HG03196 (cell line): ENCODE measurements around the gene AIRE.
"Not testable (repeated sequence)": the region's sequence is repeated elsewhere in the genome, so short reads cannot be mapped to it uniquely, and the experiment has no call there.

ENCODE experiments used
- ATAC-seq: cut with Tn5 transposase; IDR thresholded peaks from one replicate; pipeline ENCODE4 v1.9.1; 2021; ENCODE audit not compliant: unreplicated experiment

The AIRE gene

DNA sequence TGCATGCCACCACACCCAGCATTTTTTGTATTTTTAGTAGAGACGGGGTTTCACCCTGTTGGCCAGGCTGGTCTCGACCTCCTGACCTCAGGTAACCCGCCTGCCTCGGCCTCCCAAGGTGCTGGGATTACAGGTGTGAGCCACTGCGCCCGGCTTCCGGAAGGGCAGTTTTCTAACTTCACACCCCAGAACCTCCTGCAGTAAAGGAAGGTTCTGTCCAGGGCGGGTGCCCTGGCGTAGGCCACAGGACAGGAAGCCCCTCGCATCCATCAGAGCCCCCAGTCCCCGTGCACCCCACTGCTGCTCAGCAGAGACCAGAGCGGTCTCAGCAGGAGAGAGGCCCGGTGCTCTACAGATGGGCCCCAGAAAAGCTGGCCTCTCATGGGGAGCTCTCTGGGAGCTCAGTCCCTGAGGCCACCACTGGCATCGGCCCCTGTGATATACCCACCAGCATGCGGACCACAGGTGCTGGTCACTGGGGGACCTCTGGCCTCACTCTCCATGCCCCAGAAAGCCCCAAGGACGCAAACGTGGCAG, 19.9 kb upstream of the AIRE start:
- no peak for ATAC-seq

DNA sequence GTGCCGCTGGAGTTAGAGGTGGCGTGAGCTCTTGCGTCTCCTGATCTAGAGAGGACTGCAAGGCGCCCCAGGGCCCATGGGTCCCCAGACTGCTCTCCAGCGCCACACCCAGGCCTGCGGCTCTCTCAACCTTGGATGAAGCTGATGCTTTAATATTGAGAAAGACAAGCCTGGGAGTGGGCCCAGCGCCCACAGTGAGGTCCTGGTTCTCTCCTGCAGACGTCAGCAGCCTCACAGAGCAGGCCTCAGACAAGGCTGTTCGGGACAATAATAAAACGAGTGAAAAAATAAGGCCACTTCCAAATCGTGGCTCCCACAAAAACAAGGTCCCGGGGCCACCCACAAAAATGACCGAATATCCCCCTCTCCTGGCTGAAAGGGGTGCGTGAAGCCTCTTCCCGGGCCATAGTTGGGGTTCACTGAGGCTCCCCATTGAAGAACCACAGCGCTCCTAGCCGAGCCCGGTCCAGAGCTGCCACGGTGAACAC, 18.0 kb upstream of the AIRE start:
- ATAC-seq: no peak

DNA sequence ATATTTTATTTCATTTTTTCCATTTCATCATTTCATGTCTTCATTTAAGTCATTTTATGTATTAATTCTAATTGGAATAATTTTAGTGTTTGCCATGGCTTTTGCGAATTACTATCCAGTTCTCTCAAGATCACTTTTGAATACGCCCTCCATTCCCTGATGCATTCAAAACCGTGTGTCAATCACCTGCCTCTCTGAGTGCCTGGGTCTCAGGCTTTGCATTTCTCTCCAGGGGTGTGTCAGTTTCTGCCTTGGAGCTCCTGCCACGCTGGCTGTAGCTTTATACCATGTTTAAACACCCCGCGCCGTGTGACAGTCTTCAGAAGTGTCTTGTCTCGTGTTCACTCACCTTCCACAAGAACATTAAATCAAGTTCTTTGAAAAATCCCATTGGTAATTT, 16.6 kb upstream of the AIRE start:
- no peak for ATAC-seq

DNA sequence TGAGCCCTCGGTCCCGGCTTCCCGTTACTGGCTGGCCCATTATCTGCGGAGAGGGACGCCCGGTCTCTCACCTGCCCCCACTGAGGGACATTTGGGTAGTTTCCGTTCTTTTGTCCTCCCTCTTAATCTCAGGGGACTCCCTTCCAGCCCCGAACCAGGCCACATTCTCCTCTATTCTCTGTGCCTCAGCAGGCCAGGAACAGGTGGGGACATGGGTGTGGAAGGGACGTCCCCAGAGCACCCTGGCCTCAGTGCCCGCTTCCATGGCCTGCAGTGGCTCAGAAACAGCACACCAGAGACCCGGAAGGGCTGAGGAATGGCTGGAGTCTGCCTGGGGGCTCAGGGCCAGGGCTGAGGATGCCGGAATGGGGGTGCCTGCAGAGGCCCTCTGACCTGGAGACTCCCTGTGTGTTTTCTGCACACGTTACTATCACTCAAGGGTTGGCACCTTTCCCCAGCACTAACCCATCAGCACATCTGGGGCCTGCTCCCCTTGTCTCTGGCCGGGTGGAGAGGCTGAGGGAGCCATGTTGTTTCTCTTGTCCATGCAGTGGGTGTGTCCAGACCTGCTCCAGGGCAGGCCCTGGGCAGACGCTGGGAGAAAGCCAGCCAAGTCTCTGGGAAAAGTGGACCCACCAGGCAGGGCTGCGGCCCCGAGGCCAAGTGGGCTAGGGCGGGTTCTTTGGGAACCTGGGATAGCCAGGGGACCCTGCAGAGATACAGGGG, 14.0 kb upstream of the AIRE start:
- no peak for ATAC-seq

DNA sequence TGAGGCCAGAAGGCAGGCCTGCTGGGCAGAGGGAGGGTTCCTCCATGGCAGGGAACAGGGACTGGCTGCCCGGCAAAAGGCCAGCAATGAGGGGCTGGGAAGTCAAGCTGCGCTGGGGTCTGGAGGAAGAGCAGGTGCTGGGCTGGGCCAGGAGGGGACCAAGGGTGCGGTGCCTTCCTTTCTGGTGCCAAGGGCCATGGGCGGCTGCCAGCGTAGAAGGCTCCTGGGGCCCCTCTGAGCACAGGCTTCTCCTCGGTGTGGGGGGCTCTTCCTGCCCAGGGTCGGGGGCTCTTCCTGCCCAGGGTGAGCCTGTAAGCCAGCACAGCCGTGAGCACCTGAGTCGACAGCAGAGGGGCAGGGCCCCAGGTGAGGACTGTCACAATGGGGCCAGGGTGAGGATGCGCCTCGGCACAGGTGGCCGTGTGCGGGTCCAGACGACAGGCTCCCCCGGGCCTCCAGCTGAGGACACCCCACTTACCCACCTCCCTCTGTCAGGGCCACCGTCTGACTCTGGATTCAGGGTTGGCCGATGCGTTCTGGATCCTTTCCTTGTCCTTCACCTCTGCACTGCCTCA, 13.3 kb upstream of the AIRE start:
- no peak for ATAC-seq

DNA sequence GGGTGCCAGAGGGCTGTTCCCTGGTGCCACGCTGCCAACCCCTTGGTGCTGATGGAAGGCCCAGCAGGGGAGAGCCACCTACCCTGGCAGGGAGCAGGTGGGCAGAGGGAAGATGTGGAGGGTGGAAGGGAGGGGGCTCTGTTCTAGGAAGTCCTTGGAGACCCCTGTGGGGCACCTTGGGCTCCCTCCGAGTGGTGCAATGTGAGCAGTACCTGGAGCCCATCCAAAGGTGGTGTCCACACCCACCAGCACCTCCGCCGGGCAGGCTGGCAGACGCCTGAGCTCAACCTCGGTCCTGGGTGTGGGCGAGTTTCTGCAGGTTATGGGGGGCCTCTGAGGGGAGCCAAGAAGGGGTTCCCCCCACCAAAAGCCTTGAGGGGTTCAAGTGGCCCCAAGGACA, 12.6 kb upstream of the AIRE start:
- no peak for ATAC-seq

DNA sequence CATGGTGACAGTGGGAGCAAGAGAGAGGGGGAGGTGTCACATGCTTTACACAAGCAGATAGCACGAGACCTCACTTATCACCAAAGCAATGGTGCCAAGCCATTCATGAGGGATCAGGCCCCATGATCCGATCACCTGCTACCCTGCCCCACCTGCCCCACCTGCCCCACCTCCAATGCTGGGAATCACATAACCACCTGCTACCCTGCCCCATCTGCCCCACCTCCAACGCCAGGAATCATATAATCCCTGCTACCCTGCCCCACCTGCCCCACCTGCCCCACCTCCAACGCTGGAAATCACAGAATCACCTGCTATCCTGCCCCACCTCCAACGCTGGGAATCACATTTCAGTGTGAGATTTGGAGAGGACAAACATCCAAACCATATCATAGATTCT, 10.6 kb upstream of the AIRE start:
- no peak for ATAC-seq

DNA sequence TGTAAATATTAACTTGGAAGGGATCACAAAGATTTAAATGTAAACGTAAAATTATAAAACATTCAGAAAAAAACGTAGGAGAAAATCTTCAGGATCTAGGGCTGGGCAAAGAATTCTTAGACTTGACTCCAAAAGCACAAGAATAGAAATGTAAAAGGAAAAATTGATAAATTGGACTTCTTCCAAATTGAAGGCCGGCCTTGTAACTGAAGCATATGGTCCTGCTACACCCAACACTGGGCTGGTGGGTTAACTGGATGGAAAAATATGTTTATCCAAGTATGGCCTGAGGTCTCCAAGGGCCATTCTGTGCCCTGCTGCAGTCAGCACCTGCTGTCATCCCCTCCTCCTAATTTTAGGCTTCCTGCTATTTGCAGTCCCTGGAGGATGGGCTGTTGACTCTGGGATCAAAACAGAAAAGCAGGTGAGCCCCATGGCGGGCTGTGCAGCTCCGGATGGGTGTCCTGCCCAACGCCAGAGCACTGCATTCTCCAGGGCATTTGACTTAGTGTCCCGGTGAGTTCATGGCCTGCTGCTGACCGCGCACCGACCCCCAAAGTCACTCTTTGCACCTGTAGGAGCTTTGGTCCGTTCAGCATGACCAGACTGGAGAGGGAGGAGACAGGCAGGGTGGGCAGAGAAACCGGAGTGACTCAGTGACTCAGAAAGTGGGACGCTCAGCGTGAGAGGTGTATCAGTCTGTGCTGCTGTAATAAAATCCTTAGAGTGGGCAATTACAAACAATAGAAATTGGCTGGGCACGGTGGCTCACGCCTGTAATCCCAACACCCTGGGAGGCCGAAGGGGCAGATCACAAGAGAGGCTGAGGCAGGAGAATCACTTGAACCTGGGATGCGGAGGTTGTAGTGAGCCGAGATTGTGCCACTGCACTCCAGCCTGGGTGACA, 6.1 kb upstream of the AIRE start:
- ATAC-seq: no peak

DNA sequence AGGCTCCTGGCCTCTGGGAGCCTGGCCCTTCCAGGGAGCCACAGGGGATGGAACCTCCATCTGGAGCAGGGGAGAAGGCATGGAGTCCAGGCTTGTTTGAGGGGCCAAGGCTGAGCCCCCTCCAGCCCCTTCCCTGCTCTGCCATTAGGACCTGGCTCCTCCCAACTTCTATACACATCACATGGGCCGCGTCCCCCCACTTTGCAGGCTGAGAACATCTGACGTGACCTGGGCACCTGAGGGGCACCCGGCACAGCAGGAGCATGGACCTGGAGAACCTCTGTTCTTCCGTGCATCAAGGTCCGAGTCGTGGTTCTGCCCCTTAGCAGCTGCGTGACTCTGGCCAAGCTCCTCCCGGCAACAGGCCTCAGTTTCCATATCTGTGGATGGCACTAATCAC, 3.9 kb upstream of the AIRE start:
- no peak for ATAC-seq

DNA sequence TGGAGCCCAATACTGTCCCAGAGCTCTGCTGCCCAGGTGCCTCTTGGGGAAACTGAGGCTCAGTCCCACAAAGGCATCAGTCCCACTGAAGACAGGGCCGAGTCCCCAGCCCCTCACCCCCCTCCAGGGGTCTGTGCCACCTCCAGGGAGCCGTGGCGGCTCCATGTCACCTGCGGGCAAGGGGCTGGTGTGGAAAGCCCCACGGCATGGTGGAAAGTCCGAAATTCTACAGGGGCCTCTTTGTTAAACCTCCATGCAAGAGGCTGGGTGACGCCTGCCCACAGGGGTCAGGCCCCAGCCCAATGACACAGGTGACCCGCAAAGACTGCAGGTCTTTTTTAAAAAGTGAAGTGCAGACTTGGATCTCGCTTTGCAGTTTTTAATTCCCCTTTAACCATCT, 3.3 kb upstream of the AIRE start:
- no peak for ATAC-seq

DNA sequence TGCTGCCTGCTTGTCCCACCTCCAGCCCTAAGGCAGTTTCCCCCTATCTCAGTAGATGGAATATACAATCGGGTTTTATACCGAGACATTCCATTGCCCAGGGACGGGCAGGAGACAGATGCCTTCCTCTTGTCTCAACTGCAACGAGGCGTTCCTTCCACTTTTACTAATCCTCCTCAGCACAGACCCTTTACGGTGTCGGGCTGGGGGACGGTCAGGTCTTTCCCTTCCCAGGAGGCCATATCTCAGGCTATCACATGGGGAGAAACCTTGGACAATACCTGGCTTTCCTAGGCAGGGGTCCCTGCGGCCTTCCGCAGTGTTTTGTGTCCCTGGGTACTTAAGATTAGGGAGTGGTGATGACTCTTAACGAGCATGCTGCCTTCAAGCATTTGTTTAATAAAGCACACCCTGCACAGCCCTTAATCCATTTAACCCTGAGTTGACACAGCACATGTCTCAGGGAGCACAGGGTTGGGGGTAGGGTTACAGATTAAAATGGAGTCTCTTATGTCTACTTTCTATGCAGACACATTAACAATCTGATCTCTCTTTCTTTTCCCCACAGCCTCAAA, 2.4 kb upstream of the AIRE start:
- not testable (repeated sequence) for ATAC-seq

DNA sequence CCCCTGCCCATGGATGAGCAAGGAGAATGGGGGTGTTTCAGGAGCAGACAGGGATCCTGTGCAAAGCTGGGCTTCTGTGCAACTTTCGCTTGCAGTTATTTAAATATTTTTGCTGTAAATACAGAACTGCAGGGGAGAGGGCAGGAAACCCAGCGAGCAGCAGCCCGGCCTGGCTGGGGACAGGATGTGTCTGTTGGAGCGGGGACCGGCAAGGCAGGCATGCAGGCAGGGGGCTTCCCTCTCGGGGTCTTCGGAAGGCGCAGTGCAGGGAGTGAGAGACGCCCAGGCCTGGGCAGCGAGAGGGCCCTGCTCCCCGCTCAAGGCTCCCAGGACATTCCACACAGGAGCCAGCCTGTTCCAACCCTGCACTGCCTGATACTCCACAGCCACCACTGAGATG, 1.7 kb upstream of the AIRE start:
- ATAC-seq: no peak

DNA sequence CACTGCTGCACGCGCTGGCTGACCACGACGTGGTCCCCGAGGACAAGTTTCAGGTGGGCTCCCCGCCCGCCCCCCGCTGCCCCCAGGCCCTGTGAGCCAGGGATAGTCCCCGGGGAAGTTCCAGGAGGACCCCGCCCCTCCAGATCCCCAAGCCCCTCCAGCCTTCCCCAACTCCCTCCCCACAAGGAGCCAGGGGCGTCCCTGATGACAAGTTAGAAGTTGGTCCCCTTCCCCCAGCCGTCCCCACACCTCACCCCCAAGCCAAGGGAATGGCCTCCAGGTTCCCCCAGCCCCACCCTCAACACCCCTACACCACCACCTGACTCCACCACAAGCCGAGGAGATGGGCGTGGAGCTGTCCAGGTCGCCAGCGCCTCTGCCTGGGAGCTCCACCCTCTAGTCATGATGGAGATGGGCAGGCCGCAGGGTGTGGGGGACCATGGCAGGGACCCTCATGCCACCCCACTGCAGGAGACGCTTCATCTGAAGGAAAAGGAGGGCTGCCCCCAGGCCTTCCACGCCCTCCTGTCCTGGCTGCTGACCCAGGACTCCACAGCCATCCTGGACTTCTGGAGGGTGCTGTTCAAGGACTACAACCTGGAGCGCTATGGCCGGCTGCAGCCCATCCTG, 525 bp downstream of the AIRE start:
- no peak for ATAC-seq

DNA sequence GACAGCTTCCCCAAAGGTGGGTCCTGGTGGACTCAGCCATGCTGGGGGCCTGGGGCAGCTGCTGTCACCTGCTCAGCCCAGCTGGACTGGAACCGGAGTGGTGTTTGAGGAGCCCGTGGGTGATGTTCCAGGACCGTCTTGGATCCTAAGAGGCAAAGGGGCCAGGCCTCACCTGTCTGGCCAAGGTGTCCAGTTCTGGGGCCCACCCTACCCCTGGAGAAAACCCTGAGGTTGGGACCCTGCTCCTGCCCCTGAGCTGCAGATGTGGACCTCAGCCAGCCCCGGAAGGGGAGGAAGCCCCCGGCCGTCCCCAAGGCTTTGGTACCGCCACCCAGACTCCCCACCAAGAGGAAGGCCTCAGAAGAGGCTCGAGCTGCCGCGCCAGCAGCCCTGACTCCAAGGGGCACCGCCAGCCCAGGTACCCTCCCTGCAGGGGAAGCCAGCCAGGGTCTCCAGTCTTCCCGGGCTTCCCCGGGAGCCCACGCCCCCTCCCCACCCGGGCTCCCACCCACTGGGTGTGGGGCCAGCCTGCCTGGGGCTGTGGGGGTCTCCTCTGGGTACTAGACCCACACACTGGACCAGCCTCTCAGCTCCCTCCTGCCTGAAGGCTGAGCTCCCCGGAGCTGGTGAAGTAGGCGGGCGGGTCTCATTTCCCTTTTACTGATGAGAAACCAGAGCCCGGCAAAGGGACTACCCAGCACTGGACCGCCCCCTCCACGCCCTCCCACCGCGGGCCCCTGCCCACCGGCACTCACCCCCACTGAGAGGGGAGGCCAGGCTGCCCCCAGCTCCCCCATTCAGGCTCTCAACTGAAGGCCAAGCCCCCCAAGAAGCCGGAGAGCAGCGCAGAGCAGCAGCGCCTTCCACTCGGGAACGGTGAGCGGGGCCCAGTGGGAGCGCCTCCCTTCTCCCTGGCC, 1.3 kb downstream of the AIRE start:
- no peak for ATAC-seq

DNA sequence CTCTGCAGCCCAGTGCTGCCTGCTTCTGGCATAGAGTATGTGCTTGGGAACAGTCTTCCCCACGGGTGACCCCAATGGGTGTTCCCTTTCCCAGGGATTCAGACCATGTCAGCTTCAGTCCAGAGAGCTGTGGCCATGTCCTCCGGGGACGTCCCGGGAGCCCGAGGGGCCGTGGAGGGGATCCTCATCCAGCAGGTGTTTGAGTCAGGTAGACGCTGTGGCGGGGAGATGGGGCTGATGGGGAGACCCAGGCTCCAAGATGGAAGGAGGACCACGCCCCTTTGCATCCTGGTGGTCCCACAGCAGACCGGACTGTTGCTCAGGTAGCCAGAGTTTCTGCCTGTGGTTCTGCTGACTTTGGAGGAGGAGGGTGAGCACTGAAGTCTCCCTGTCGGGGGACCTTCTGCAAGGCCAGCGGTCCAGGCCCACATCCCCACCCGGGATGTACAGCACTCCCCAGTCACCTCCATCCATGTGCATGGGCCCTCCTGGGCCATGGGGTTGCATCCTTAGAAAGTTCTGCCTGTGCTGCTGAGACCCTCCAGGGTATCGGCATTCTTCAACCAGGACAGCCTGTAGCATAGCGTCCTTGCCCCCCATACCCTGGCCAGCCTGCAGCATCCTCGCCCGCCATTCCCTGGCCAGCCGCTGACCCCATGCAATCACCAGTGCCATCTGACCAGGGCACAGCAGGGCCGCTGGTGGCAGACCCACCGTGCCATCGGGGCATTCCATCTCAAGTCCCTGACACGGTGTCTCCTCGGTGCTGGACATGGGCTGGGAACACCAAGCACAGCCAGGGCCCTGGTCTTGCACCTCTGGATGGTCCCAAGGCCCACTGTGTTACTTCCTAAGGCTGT, 2.8 kb downstream of the AIRE start:
- ATAC-seq: no peak

DNA sequence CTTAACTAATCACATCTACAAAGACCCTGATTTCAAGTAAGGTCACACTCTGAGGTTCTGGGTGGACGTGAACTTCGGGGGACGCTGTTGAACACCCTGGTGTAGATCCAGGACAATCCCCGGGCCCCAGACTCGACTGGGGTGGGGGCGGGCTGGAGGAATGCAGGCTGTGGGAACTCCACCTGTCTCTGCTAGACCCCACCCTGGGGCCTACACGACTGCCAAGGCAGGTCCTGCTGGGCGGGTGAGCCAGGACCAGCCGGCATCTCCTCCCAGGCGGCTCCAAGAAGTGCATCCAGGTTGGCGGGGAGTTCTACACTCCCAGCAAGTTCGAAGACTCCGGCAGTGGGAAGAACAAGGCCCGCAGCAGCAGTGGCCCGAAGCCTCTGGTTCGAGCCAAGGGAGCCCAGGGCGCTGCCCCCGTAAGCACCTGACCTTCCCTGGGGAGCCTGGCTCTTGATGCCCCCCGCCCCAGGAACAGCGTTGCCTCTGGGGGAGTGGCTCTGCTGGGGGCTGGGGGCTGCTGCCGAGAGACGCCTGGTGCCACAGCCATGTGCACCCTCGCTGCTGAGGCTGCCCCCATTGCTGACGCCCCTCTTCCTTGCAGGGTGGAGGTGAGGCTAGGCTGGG, 3.8 kb downstream of the AIRE start:
- no peak for ATAC-seq

DNA sequence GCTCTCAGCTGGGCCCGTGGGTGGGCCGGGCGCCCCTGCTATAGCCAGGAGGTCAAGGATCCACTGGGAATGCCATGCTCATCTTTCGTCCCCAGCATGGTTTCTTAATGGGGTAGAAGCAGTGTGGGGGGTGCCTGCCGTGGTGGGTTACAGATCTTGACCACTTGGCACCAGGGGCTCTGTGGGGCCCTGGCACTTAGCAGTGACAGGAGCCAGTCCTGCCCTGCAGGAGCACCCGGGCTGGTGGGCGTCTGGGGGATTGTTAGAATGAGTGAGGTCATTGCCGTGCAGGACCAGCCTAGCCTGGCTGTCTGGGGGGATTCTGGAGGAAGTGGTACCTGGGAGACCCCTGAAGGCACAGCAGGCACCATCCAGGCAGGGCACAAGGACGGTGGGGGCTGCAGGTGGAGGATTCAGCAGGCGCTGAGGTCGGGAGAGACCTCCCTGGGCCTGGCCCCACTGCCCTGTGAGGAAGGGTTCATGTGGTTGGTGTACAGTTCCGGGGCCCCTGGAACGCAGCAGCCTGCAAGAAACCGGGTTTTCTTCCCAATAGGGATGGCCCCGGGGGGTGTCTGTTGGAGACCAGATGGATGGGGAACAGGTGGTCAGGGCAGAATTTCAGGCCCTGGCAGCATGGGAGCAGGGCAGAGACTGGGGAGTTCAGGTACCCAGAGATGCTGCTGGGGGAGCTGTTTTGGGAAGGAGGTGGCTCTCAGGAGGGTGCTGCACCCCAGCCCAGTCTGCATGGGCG, 4.8 kb downstream of the AIRE start:
- ATAC-seq: no peak
